Heart left ventricle (tissue), 16 donors: Measurements from ENCODE around the gene PAPOLA. TPM values are rescaled to one million over a fixed set of nuclear protein-coding genes. Genes with fewer than 3 reads are reported as not detected.
A peak's percentile ranks its signal among the peaks of the same experiment; 100 is the strongest.

ENCODE experiments used
- ATAC-seq, 4 donors: fragments of 200-7000 bp; cut with Tn5 transposase; one replicate each; pipeline ENCODE4 v1.9.1; 2020 to 2022; ENCODE audit warnings: moderate library complexity in 4 of 4, mild to moderate bottlenecking in 3 of 4, moderate number of reproducible peaks in 1 of 4
- DNase-seq, 5 donors: peaks; one replicate each; pipeline ENCODE4 v3.0.0-alpha.2; 2020
- H3K27ac ChIP-seq, 12 donors: fragments of 200-600 bp; sonication (generic) in 4 of 12; one replicate each; pipeline versions ENCODE4 v1.5.0 to v1.8.0; 2016 to 2022; ENCODE audit warnings: mild to moderate bottlenecking in 2 of 12
- H3K27me3 ChIP-seq, 9 donors: fragments of 200-600 bp; sonication (generic) in 2 of 9; one replicate each; pipeline versions ENCODE4 v1.5.1 to v1.8.0; 2016 to 2022; ENCODE audit warnings: mild to moderate bottlenecking in 3 of 9
- H3K36me3 ChIP-seq, 9 donors: fragments of 200-600 bp; sonication (generic) in 2 of 9; one replicate each; pipeline versions ENCODE4 v1.5.0 to v1.8.0; 2018 to 2022; ENCODE audit warnings: mild to moderate bottlenecking in 2 of 9
- H3K4me1 ChIP-seq, 12 donors: fragments of 200-600 bp; sonication (generic) in 4 of 12; one replicate each; pipeline versions ENCODE4 v1.5.0 to v1.8.0; 2016 to 2022; ENCODE audit warnings: mild to moderate bottlenecking in 3 of 12
- H3K4me3 ChIP-seq, 12 donors: fragments of 200-600 bp; sonication (generic) in 4 of 12; one replicate each; pipeline versions ENCODE4 v1.5.0 to v1.8.0; 2017 to 2022; ENCODE audit warnings: mild to moderate bottlenecking in 9 of 12, moderate library complexity in 4 of 12
- H3K9me3 ChIP-seq, 12 donors: fragments of 200-600 bp; sonication (generic) in 4 of 12; one replicate each; pipeline versions ENCODE4 v1.5.0 to v1.8.0; 2016 to 2022; ENCODE audit warnings: mild to moderate bottlenecking in 1 of 12
- POLR2A ChIP-seq, 2 donors: fragments of 450-650 bp; IDR thresholded peaks; one replicate each; pipeline ENCODE4 v1.6.1; 2017; ENCODE audit warnings: antibody characterized with exemption in 2 of 2, mild to moderate bottlenecking in 2 of 2, moderate library complexity in 2 of 2
- WGBS, 4 donors: extraction: QIAGEN DNeasy Blood & Tissue Kit in 2 of 4; methylation state at CpG; one replicate each; pipeline versions ENCODE4 v1.1.5 to v1.1.7; 2013 to 2018; 5-methylcytosine and 5-hydroxymethylcytosine counted together
- intact Hi-C, 10 donors: fragments of 100-400 bp; cut with DNase I; formaldehyde crosslinking; loops; one replicate each; pipeline versions ENCODE4 v1.11.1 to v1.14.2; 2022
- polyA plus RNA-seq, 2 donors: library from polyadenylated mRNA; stranded (reverse); fragments of 200-250 nt; gene quantifications; one replicate each; pipeline ENCODE4 v1.2.3, GENCODE V29; 2013
- total RNA-seq, 9 donors: library from RNA; depleted of rRNA in 2 of 9; stranded (reverse); fragments of >200 nt in 2 of 9; fragmentation: NEBNext Ultra II Directional in 3 of 9; extraction: Animal tissue kit (Norgen Biotek cat#: 25700) in 3 of 9; gene quantifications; one replicate each; pipeline versions ENCODE4 v1.1.0 to v1.2.4, GENCODE V29; 2016 to 2023
- TF ChIP-seq, protein P1 (sequence below), 12 donors: fragments of 200-600 bp; sonication (generic) in 4 of 12; IDR thresholded peaks; one replicate each; pipeline versions ENCODE4 v1.5.0 to v1.8.0; 2018 to 2022; ENCODE audit warnings: antibody characterized with exemption in 12 of 12, mild to moderate bottlenecking in 5 of 12
- donor health status: ischemic (EF 13 %, LVEDD 7.1; RV severe dilation, severe dysfunction).
- donor health status: healthy with polysubstance abuse.
- donor health status: DM: no; HTN: yes; CAD: no.
- donor health status: DM: no; HTN: no; CAD: no.
- donor health status: ischemic (EF 25% LVEDD 6.9; RV normal size, moderate dysfunction).
- donor health status: ischemic (EF 25% LVEDD 5.7; RV mildly dilated, moderate dysfunction).
- donor health status: healthy.
- donor health status: DM: yes; HTN: yes; CAD: no.
- donor health status: ischemic (EF 35%, LVEDD 5.7; RV mildly dilated, moderate dysfunction).
- donor health status: nonischemic (EF 11% LVEDD 7.7; RV severe dilation, severe dysfunction).
- donor health status: DM: yes; HTN: yes; CAD: no.
- donor health status: PGD.
- donor health status: ischemic (EF 29% LVEDD 5.4; RV normal size, mild dysfunction).
- donor health status: nonischemic (EF 23%, LVEDD 6.1; RV moderate dilation, normal function).

Gene PAPOLA
- total and polyA plus RNA-seq, 11 donors = 72.0 to 147 (median 115) TPM

DNA sequence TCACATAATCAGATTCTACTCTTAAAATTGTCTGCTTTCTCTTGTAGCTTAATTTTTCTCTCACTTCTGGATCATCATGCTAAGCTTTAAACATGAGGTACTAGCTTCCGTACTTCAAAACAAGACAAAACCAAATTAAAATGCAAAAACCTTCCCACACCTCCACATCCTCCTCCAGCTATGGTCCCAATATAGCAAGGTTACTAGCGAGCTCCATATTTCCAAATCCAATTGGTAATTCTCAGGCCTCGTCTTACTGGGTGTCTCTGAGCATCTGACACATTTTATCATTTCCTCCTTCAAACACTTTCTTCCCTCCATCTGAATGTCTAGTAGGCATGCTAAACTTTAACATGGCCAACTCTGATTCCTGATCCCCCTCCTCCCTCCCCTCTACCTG lies 7.9 kb upstream of the PAPOLA start:
- no peak for TF ChIP-seq POLR2A (IDR thresholded peaks at IDR 0.05)
- no peaks in the 10 kb centered on the region for H3K36me3 ChIP-seq
- H3K4me1 ChIP-seq = no peaks in the 10 kb centered on the region
- DNase-seq = no peak
- WGBS, 4 donors = 87 to 94% (median 92%) methylated on average over 3 of the region's 3 CpGs
- H3K27me3 ChIP-seq = peaks cover 0 to 13% (median 0%) of the 10 kb centered on the region in 9 donors
- H3K4me3 ChIP-seq = no peak overlapping the region
- intact Hi-C loops = no loop called here
- ATAC-seq = no peak
- no peaks in the 10 kb centered on the region for H3K9me3 ChIP-seq
- H3K27ac ChIP-seq = no peak overlapping the region

DNA sequence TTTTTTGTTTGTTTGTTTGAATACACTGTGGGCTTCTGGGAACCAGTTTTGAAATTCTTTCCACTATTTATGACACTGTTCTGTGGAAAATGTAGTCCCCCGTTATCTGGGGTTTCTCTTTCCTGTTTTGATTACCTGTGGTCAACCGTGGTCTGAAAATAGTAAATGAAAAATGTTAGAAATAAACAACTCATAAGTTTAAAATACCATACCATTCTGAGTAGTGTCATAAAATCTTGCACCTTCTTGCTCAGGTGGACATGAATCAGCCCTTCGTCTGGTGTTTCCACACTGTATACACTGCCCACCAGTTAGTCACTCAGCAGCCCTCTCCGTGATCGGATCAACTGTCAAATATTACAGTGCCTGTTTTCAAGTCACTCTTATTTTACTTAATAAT lies 5.1 kb upstream of the PAPOLA start:
- TF ChIP-seq, protein P1, sequence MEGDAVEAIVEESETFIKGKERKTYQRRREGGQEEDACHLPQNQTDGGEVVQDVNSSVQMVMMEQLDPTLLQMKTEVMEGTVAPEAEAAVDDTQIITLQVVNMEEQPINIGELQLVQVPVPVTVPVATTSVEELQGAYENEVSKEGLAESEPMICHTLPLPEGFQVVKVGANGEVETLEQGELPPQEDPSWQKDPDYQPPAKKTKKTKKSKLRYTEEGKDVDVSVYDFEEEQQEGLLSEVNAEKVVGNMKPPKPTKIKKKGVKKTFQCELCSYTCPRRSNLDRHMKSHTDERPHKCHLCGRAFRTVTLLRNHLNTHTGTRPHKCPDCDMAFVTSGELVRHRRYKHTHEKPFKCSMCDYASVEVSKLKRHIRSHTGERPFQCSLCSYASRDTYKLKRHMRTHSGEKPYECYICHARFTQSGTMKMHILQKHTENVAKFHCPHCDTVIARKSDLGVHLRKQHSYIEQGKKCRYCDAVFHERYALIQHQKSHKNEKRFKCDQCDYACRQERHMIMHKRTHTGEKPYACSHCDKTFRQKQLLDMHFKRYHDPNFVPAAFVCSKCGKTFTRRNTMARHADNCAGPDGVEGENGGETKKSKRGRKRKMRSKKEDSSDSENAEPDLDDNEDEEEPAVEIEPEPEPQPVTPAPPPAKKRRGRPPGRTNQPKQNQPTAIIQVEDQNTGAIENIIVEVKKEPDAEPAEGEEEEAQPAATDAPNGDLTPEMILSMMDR (IDR thresholded peaks at IDR 0.05) = no peak
- no peak for TF ChIP-seq POLR2A (IDR thresholded peaks at IDR 0.05)
- no peak overlapping the region for H3K4me3 ChIP-seq
- no peaks in the 10 kb centered on the region for H3K36me3 ChIP-seq
- peaks cover 0 to 10% (median 6%) of the 10 kb centered on the region in 12 donors for H3K4me1 ChIP-seq
- DNase-seq = no peak
- peaks cover 0 to 8% (median 0%) of the 10 kb centered on the region in 9 donors for H3K27me3 ChIP-seq
- no peak overlapping the region for H3K27ac ChIP-seq
- 60 to 74% (median 65%) methylated on average over 5 of the region's 5 CpGs for whole genome bisulfite sequencing, 4 donors
- no peaks in the 10 kb centered on the region for H3K9me3 ChIP-seq
- no peak for ATAC-seq
- intact Hi-C loops = no loop called here

DNA sequence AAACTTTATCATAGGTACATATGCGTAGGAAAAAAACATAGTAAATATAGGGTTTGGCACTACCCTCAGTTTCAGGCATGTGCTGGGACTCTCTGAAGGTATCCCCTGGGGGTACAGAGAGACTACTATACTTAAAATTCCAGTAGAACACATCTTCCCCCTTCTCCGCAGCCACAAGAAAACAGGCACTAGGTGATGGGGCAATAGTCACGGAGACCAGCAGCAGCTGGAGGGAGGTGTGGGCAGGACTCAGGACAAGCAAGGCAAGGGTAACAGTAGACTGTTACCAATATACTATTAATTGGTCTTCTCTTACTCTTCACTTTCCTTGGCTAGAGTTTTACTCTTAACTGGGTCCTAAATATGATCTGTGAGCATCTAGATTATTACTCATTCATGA lies 4.6 kb upstream of the PAPOLA start:
- H3K36me3 ChIP-seq = no peaks in the 10 kb centered on the region
- H3K4me3 ChIP-seq = no peak overlapping the region
- no peak overlapping the region for H3K27ac ChIP-seq
- intact Hi-C loops = no loop called here
- H3K4me1 ChIP-seq = peaks cover 0 to 10% (median 6%) of the 10 kb centered on the region in 12 donors
- ATAC-seq (no peak), DNase-seq (no peak)
- no peaks in the 10 kb centered on the region for H3K9me3 ChIP-seq
- TF ChIP-seq, protein P1 (IDR thresholded peaks at IDR 0.05) = no peak
- no peak for TF ChIP-seq POLR2A (IDR thresholded peaks at IDR 0.05)
- peaks cover 0 to 8% (median 0%) of the 10 kb centered on the region in 9 donors for H3K27me3 ChIP-seq
- 81 to 88% (median 82%) methylated on average over 3 of the region's 3 CpGs for WGBS, 4 donors

DNA sequence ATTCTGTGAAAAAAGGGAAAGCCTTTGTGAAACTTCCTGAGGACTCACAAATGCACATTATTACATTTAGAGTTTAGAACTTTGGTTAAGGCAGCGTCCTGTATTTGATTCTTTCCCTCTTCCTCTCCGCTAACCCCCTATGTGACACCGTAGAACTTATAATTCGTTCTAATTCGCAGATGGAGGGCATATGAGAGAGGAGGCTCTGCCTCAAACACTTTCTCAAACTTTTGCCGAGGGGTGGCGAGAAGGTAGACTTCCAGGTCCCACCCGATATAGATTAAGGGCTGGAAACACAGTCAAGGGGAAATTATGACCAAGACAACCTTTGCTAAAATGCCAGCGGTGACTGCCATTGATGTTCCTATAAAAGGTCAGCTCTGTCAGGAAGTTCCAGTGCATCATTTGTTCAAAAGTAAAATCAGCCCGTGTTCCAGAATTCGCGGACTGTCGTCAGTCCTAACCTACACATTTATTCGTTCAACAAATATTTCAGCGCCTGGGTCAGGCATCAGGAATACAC lies 904 bp upstream of the PAPOLA start:
- intact Hi-C loops = loop anchor here in 1 of 10 donors (10.0 kb wide), 1 partner anchor 136 kb away; the partner anchor contains the start of genes ATG2B and GSKIP
- DNase-seq = no peak
- peak overlapping the region; percentile 75 to 98 (median 94) for H3K4me3 ChIP-seq
- H3K27ac ChIP-seq = peak overlapping the region; percentile 94 to 100 (median 98)
- H3K4me1 ChIP-seq = peaks cover 8 to 40% (median 32%) of the 10 kb centered on the region in 12 donors
- H3K36me3 ChIP-seq = no peaks in the 10 kb centered on the region
- peaks cover 0 to 3% (median 0%) of the 10 kb centered on the region in 9 donors for H3K27me3 ChIP-seq
- TF ChIP-seq, protein P1 (IDR thresholded peaks at IDR 0.05) = no peak
- no peak for TF ChIP-seq POLR2A (IDR thresholded peaks at IDR 0.05)
- 15 to 21% (median 18%) methylated on average over 15 of the region's 15 CpGs for WGBS, 4 donors
- no peak for ATAC-seq
- peaks cover 0 to 1% (median 0%) of the 10 kb centered on the region in 12 donors for H3K9me3 ChIP-seq
